ENCODE results near the gene KIAA0232.
"Not testable (repeated sequence)": the region's sequence is repeated elsewhere in the genome, so short reads cannot be mapped to it uniquely, and the experiment has no call there.

Gene KIAA0232

DNA sequence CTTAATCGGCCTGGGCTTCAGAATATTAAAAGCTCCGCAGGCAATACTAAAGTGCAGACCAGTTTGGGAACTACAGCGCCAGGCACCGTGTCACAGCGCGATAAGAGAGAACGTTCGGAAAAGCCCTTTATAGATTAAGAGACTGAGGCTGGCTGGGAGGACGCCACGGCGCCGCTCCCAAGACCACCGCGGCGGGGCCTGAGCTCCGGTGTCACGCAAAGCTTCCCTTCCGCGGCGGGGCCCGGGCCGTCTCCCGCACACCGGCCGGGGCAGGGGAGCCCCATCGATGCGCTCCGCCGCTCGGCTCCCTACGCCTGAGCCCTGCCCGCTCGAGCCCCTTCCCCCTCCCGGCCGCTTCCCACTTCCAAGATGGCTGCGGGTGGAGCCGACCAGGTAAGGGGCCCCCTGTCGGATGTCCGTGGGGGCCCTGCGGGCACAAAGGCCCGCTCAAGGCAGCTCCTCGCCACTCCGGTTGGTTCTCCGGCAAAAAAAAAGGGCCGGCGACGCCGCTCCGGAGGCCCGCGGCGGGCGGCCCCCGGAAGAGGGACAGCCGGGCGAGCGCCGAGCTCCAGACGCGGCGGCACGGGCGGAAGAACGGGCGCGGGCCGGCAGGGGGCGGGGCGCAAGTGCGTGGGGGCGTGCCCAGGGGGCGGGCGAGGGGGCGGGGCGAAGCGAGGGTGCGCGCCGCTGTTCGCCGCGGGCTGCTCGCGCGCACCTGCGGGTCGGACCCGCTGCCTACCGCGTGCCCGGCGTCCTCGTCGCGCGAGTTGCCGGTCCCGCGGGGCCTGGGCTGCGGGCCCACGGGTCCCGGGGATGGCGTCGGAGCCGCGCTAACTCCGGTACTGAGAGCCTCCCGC lies 126.8 kb downstream of the KIAA0232 start, which contains the start of gene TBC1D14:
TBC1D14 (plus strand) TSS at position 714 of the 857 bp plus-strand sequence. CDS start 13,564 bp downstream, outside the sequence.
- DNase-seq (ENCODE audit: insufficient read length, low spot score) (peak; percentile 95), FAIRE-seq (peak; percentile 83)
- peak; percentile 66; the same call in 1 of the 2 replicates for TF ChIP-seq POLR2AphosphoS5 (IDR thresholded peaks at IDR 0.05; ENCODE audit: low read depth, low read length)
- no peak for TF ChIP-seq POU2F2 (IDR thresholded peaks at IDR 0.05; ENCODE audit: low read depth, low read length)
- TF ChIP-seq TAF1 (IDR thresholded peaks at IDR 0.05; ENCODE audit: low read depth, low read length), result peak; percentile 92

DNA sequence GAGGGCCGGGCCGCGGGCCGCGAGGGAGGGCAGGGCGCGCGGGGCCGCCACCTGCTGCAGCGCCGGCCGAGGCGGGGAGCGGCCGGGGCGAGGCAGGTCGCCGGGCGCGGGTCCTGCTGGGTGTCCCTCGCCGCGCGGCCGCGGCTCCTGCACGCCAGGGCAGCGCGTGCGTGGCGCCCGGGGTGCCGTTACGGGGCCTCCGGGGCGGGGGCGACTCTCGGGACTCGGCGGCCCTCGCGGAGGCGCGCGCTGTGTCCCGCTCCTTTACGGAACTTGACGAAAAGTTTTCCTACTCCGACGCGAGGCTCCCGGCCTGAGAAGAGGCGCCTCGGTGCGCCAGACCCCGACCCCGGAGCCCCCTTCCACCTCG lies 127.4 kb downstream of the KIAA0232 start:
- peak; percentile 58 for DNase-seq (ENCODE audit: insufficient read length, low spot score)
- TF ChIP-seq TAF1 (IDR thresholded peaks at IDR 0.05; ENCODE audit: low read depth, low read length) (no peak), PAX5 (IDR thresholded peaks at IDR 0.05; ENCODE audit: insufficient read depth, low read length, severe bottlenecking) (no peak), POLR2AphosphoS5 (IDR thresholded peaks at IDR 0.05; ENCODE audit: low read depth, low read length) (no peak), POU2F2 (IDR thresholded peaks at IDR 0.05; ENCODE audit: low read depth, low read length) (no peak), SPI1 (IDR thresholded peaks at IDR 0.05; ENCODE audit: low read depth, low read length) (no peak), POLR2A (IDR thresholded peaks at IDR 0.05; ENCODE audit: low read depth, low read length) (no peak)
- FAIRE-seq, result no peak

DNA sequence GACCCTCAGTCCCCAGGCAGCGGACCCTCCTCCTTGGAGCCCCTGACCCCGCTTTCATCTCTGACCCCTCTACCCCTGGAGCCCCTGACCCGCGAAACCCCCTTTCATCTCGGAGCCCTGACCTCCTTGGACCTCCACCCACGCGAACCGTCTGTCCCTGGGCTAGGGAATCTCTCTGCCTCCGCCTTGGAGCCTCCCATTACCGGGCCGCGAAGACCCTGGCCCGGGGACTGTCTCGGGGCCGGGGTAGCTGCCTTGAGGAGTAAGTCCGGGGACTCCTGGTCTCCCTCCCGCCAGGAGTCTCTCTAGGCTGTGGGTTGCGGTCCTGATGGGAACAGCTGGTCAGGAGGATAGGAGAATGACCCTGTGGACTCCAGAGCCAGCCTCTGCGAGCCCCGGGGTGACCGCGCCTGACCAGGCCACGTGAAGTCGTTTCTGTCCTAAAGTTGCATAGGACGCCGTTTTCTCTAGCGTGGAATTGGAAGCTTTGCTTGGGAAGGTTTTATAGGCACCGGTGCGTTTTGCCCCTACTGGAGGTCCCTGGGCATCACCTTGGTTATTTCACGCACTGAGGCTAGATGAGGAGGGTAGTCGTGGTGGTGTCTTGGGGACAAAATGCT lies 127.9 kb downstream of the KIAA0232 start:
- TF ChIP-seq PAX5 (IDR thresholded peaks at IDR 0.05; ENCODE audit: insufficient read depth, low read length, severe bottlenecking), result no peak
- TF ChIP-seq POLR2A (IDR thresholded peaks at IDR 0.05; ENCODE audit: low read depth, low read length), result no peak
- TF ChIP-seq TAF1 (IDR thresholded peaks at IDR 0.05; ENCODE audit: low read depth, low read length), result no peak
- TF ChIP-seq POLR2AphosphoS5 (IDR thresholded peaks at IDR 0.05; ENCODE audit: low read depth, low read length), result no peak
- TF ChIP-seq POU2F2 (IDR thresholded peaks at IDR 0.05; ENCODE audit: low read depth, low read length), result no peak
- no peak for TF ChIP-seq SPI1 (IDR thresholded peaks at IDR 0.05; ENCODE audit: low read depth, low read length)
- DNase-seq (ENCODE audit: insufficient read length, low spot score) (no peak), FAIRE-seq (no peak)

DNA sequence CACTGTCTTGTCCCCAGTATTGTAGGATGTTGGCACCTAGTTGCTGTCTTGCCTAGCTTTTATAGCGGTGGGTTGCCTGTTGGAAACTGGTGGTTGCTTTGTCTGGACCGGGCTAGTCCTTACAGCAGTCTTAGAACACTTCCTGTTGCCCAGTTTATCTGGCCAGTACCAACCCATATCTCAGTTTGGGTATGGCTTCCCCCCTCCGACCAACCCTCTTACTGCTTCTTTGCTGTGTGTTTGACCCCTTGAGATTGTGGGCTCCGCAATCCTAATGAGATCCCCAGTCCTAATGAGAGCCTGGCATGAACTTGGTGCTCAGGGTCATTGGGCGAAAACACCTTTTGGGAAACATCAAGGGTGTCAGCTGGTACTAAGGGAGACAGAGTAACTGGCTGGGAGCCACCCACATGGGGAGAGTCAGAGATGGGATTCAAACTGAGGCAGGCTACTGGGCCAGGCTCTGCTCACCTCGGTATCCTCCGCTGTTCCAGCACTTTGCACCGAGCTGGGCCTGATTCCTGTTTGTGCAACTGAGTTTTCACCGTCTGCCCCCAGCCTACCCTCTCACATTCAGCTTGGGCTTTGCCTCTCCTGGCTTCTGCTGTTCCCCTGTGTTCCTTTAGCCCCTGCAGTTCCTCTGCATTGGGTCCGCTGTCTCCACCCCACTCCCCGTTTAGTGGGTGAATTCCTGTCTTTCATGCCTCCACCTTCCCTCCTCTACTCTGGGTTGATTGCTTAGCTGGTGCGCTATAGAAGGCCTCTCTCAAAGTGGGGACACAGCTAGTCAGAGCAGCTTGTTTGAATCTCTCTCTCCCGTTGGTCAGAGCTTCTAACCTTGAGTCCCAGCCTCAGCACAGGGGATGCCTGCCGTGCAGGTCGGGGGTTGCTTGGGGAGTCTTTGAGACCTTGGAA lies 128.7 kb downstream of the KIAA0232 start:
- TF ChIP-seq POU2F2 (IDR thresholded peaks at IDR 0.05; ENCODE audit: low read depth, low read length) (no peak), PAX5 (IDR thresholded peaks at IDR 0.05; ENCODE audit: insufficient read depth, low read length, severe bottlenecking) (no peak), POLR2A (IDR thresholded peaks at IDR 0.05; ENCODE audit: low read depth, low read length) (no peak), SPI1 (IDR thresholded peaks at IDR 0.05; ENCODE audit: low read depth, low read length) (no peak), TAF1 (IDR thresholded peaks at IDR 0.05; ENCODE audit: low read depth, low read length) (no peak), POLR2AphosphoS5 (IDR thresholded peaks at IDR 0.05; ENCODE audit: low read depth, low read length) (no peak)
- DNase-seq (ENCODE audit: insufficient read length, low spot score) (no peak), FAIRE-seq (no peak)

GRCh38 chr4:6911917-6912316 lies 129.4 kb downstream of the KIAA0232 start:
- DNase-seq (ENCODE audit: insufficient read length, low spot score); FAIRE-seq: not testable (repeated sequence)

DNA sequence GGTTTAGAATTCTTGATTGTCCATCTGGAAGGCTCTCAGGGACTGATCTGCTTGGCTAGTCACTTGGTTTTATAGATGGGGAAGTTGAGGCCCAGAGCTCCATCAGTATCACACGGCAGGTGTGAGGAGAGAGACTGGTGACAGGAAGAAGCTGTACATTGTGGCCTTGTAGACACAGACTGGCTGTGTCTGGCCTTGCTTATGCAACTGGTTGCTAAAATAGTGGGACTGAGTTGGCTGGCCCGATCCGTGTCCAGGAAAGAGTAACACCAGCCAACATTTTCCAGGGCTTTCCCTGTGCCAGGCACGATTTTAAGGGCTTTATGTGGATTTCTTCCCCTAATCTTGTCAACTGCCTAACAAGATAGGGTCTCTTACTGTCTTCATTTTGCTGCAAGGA lies 129.9 kb downstream of the KIAA0232 start:
- TF ChIP-seq PAX5 (IDR thresholded peaks at IDR 0.05; ENCODE audit: insufficient read depth, low read length, severe bottlenecking), result no peak
- no peak for TF ChIP-seq TAF1 (IDR thresholded peaks at IDR 0.05; ENCODE audit: low read depth, low read length)
- DNase-seq (ENCODE audit: insufficient read length, low spot score) (no peak), FAIRE-seq (no peak)

DNA sequence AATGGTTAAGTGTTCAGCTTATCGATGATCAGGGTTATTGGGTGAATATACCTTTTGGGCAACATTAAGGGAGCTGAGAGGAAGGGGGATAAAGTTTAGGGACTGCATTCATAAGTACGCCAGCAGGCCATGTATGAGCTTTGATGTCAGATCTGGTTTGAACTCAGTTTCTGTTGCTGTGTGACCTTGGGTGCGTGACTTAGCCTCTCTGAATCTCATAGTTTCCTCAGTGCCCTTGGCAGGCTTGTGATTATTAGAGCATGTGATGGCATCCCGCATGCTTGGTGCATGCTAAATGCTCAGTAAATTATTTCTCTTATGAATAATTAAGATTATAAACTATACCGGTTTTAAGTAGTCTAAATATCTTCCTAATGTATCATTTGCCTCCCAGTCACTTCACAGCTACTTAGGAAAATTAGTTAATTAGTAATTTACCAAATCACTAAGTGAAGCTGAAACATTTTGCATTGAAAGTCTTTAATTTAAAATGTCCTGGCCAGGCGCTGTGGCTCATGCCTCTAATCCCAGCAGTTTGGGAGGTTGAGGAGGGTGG lies 130.9 kb downstream of the KIAA0232 start:
- TF ChIP-seq TAF1 (IDR thresholded peaks at IDR 0.05; ENCODE audit: low read depth, low read length) (no peak), SPI1 (IDR thresholded peaks at IDR 0.05; ENCODE audit: low read depth, low read length) (no peak), POLR2AphosphoS5 (IDR thresholded peaks at IDR 0.05; ENCODE audit: low read depth, low read length) (no peak), PAX5 (IDR thresholded peaks at IDR 0.05; ENCODE audit: insufficient read depth, low read length, severe bottlenecking) (no peak), POLR2A (IDR thresholded peaks at IDR 0.05; ENCODE audit: low read depth, low read length) (no peak), POU2F2 (IDR thresholded peaks at IDR 0.05; ENCODE audit: low read depth, low read length) (no peak)
- DNase-seq (ENCODE audit: insufficient read length, low spot score) (no peak), FAIRE-seq (no peak)

GRCh38 chr4:6914448-6914847 lies 131.9 kb downstream of the KIAA0232 start:
- FAIRE-seq (no peak), DNase-seq (ENCODE audit: insufficient read length, low spot score) (no peak)
- TF ChIP-seq POU2F2 (IDR thresholded peaks at IDR 0.05; ENCODE audit: low read depth, low read length) (no peak), POLR2A (IDR thresholded peaks at IDR 0.05; ENCODE audit: low read depth, low read length) (no peak), POLR2AphosphoS5 (IDR thresholded peaks at IDR 0.05; ENCODE audit: low read depth, low read length) (no peak), SPI1 (IDR thresholded peaks at IDR 0.05; ENCODE audit: low read depth, low read length) (no peak), PAX5 (IDR thresholded peaks at IDR 0.05; ENCODE audit: insufficient read depth, low read length, severe bottlenecking) (no peak), TAF1 (IDR thresholded peaks at IDR 0.05; ENCODE audit: low read depth, low read length) (no peak)

All from GM12891 (cell line).